Gastrocnemius medialis (tissue), 4 donors: ENCODE results near the gene ANKRD2. TPM values are rescaled to one million over a fixed set of nuclear protein-coding genes. Genes with fewer than 3 reads are reported as not detected.

Source experiments
- ATAC-seq, 2 donors: fragments of 150-250 bp; one replicate each; pipeline ENCODE4 v1.9.1; 2016
- DNase-seq, 2 donors: peaks; one replicate each; pipeline ENCODE4 v3.0.0-alpha.2; 2019
- H3K27ac ChIP-seq, 4 donors: fragments of 200-600 bp; sonication (generic); 1 replicate in 1 of 4; 2 replicates in 3 of 4; pipeline ENCODE4 v1.5.1; 2016 to 2018; ENCODE audit warnings: mild to moderate bottlenecking in 2 of 4, moderate library complexity in 1 of 4
- H3K27me3 ChIP-seq, 3 donors: fragments of 200-600 bp; sonication (generic) in 2 of 3; 1 replicate in 1 of 3; 2 replicates in 2 of 3; pipeline versions ENCODE4 v1.5.1 to v1.6.0; 2016 to 2019; ENCODE audit warnings: mild to moderate bottlenecking in 1 of 3, moderate library complexity in 1 of 3
- H3K36me3 ChIP-seq, 2 donors: fragments of 200-600 bp; sonication (generic) in 1 of 2; one replicate each; pipeline ENCODE4 v1.5.1; 2017 to 2018
- H3K4me1 ChIP-seq, 2 donors: fragments of 200-600 bp; sonication (generic) in 1 of 2; one replicate each; pipeline ENCODE4 v1.5.1; 2016 to 2017; ENCODE audit warnings: mild to moderate bottlenecking in 2 of 2
- H3K4me3 ChIP-seq, 4 donors: fragments of 200-600 bp; sonication (generic) in 3 of 4; 1 replicate in 1 of 4; 2 replicates in 3 of 4; pipeline ENCODE4 v1.5.1; 2016 to 2019; ENCODE audit warnings: mild to moderate bottlenecking in 2 of 4
- H3K9me3 ChIP-seq, 3 donors: fragments of 200-600 bp; sonication (generic) in 2 of 3; 1 replicate in 1 of 3; 2 replicates in 2 of 3; pipeline ENCODE4 v1.5.1; 2016 to 2019
- CTCF ChIP-seq, 5 experiments: fragments of 450-650 bp in 3 of 5; fragments of 200-600 bp in 2 of 5; sonication (generic) in 2 of 5; IDR thresholded peaks in 4 of 5; conservative IDR thresholded peaks in 1 of 5; 1 replicate in 4 of 5; 2 replicates in 1 of 5; pipeline ENCODE4 v1.5.1; 2016 to 2019; ENCODE audit warnings: antibody characterized with exemption in 5 of 5, mild to moderate bottlenecking in 3 of 5, moderate library complexity in 3 of 5
- POLR2A ChIP-seq, 2 donors: fragments of 450-650 bp; IDR thresholded peaks; one replicate each; pipeline ENCODE4 v1.6.1; 2017; ENCODE audit warnings: antibody characterized with exemption in 2 of 2, mild to moderate bottlenecking in 2 of 2, moderate library complexity in 2 of 2
- in situ Hi-C, 4 donors: fragments of 200-750 bp; cut with MboI; loops; one replicate each; pipeline versions ENCODE4 v1.15.0 to v1.8.0; 2017; ENCODE audit warnings: low sequenced_read_pairs in 4 of 4
- intact Hi-C: fragments of 100-400 bp; cut with DNase I; formaldehyde crosslinking; loops from one replicate; pipeline ENCODE4 v1.15.1; 2023; ENCODE audit warnings: low total_unique reads
- total RNA-seq, 4 donors: library from RNA; depleted of rRNA; stranded (reverse); fragments of >200 nt; gene quantifications; one replicate each; pipeline versions ENCODE4 v1.1.0 to v1.2.3, GENCODE V29; 2016

The ANKRD2 gene
- total RNA-seq, 4 donors from 2014 or later, result 105 to 1,024 (median 853) TPM

GRCh38 chr10:97529685-97530465 is 42.7 kb upstream of the ANKRD2 start:
- DNase-seq (no peak), ATAC-seq (no peak)
- intact Hi-C loops, result no loop called here

GRCh38 chr10:97531401-97531986 is 41.1 kb upstream of the ANKRD2 start:
- no peaks in the 10 kb centered on the region for H3K9me3 ChIP-seq
- H3K36me3 ChIP-seq, result no peaks in the 10 kb centered on the region
- H3K27ac ChIP-seq, result no peak overlapping the region
- in situ Hi-C loops (no loop called here), intact Hi-C loops (no loop called here)
- H3K27me3 ChIP-seq, result no peaks in the 10 kb centered on the region
- ATAC-seq (no peak), DNase-seq (no peak)
- no peak overlapping the region for H3K4me3 ChIP-seq
- TF ChIP-seq POLR2A (IDR thresholded peaks at IDR 0.05) (no peak), CTCF (IDR thresholded peaks at IDR 0.05 in 4 of 5, conservative IDR thresholded peaks at IDR 0.05 in 1 of 5) (no peak)
- peaks cover 3 to 11% of the 10 kb centered on the region in 2 donors for H3K4me1 ChIP-seq

More at GRCh38 chr10:97529685-97530465, 42.7 kb upstream of the ANKRD2 start:
- TF ChIP-seq POLR2A (IDR thresholded peaks at IDR 0.05), result no peak
- no peak for TF ChIP-seq CTCF (IDR thresholded peaks at IDR 0.05 in 4 of 5, conservative IDR thresholded peaks at IDR 0.05 in 1 of 5)
- Histone ChIP-seq H3K9me3 (no peaks in the 10 kb centered on the region), H3K27ac (no peak overlapping the region), H3K4me3 (no peak overlapping the region), H3K4me1 (peaks cover 3 to 17% of the 10 kb centered on the region in 2 donors), H3K36me3 (no peaks in the 10 kb centered on the region), H3K27me3 (no peaks in the 10 kb centered on the region)
- in situ Hi-C loops, result no loop called here

- ATAC-seq (peak in 1 of 2 donors; percentile 76), DNase-seq (peak in 1 of 2 donors; percentile 42)
- TF ChIP-seq POLR2A (IDR thresholded peaks at IDR 0.05) (no peak), CTCF (IDR thresholded peaks at IDR 0.05 in 4 of 5, conservative IDR thresholded peaks at IDR 0.05 in 1 of 5) (no peak)
- H3K4me3 ChIP-seq, result no peak overlapping the region
- in situ Hi-C loops, result no loop called here
- intact Hi-C loops, result no loop called here
- no peaks in the 10 kb centered on the region for H3K27me3 ChIP-seq
- H3K27ac ChIP-seq, result peak overlapping the region in 3 of 4 donors; percentile 7 to 48 (median 22)
- H3K36me3 ChIP-seq, result no peaks in the 10 kb centered on the region
- no peaks in the 10 kb centered on the region for H3K9me3 ChIP-seq
- H3K4me1 ChIP-seq, result peaks cover 3 to 11% of the 10 kb centered on the region in 2 donors
These were observed 39.5 kb upstream of the ANKRD2 start for GRCh38 chr10:97532935-97533671.

- TF ChIP-seq POLR2A (IDR thresholded peaks at IDR 0.05), result no peak
- in situ Hi-C loops, result no loop called here
- no peak for DNase-seq
- intact Hi-C loops, result no loop called here
- no peak overlapping the region for H3K27ac ChIP-seq
- H3K4me3 ChIP-seq, result no peak overlapping the region
- ATAC-seq, result no peak
- no peaks in the 10 kb centered on the region for H3K36me3 ChIP-seq
- no peaks in the 10 kb centered on the region for H3K9me3 ChIP-seq
- H3K27me3 ChIP-seq, result no peaks in the 10 kb centered on the region
- H3K4me1 ChIP-seq, result peaks cover 3 to 11% of the 10 kb centered on the region in 2 donors
These were observed 38.7 kb upstream of the ANKRD2 start for GRCh38 chr10:97533888-97534287.
